ENCODE measurements around the gene AGPS. TPM values are rescaled to one million over a fixed set of nuclear protein-coding genes. Genes with fewer than 3 reads are reported as not detected.
"Not testable (repeated sequence)": the region's sequence is repeated elsewhere in the genome, so short reads cannot be mapped to it uniquely, and the experiment has no call there.

Gene AGPS
- total RNA-seq, 2 donors from 2014 or later: 17.5 to 21.7 TPM

- TF ChIP-seq CTCF (IDR thresholded peaks at IDR 0.05): no peak
Observed at GRCh38 chr2:177484180-177484795, 91.7 kb downstream of the AGPS start.

GRCh38 chr2:177485657-177486056 lies 93.1 kb downstream of the AGPS start:
- H3K27me3 ChIP-seq (replicated peaks; ENCODE audit: insufficient read depth); H3K4me1 ChIP-seq (ENCODE audit: control insufficient read depth in 1 of 2, low read depth in 2 of 2); ATAC-seq (ENCODE audit: insufficient number of reproducible peaks, low FRiP score, low read depth); H3K36me3 ChIP-seq; H3K27ac ChIP-seq; H3K9me3 ChIP-seq; DNase-seq (ENCODE audit: low spot score); H3K4me3 ChIP-seq: not testable (repeated sequence)

More at GRCh38 chr2:177484180-177484795, 91.7 kb downstream of the AGPS start:
- Histone ChIP-seq H3K4me1 (ENCODE audit: control insufficient read depth in 1 of 2, low read depth in 2 of 2) (no peaks in the 10 kb centered on the region), H3K27ac (no peak overlapping the region), H3K27me3 (replicated peaks; ENCODE audit: insufficient read depth) (no peaks in the 10 kb centered on the region), H3K36me3 (no peaks in the 10 kb centered on the region), H3K9me3 (no peaks in the 10 kb centered on the region), H3K4me3 (no peak overlapping the region)
- DNase-seq (ENCODE audit: low spot score) (no peak), ATAC-seq (ENCODE audit: insufficient number of reproducible peaks, low FRiP score, low read depth) (no peak)

- Histone ChIP-seq H3K36me3 (no peaks in the 10 kb centered on the region), H3K4me3 (no peak overlapping the region), H3K4me1 (ENCODE audit: control insufficient read depth in 1 of 2, low read depth in 2 of 2) (no peaks in the 10 kb centered on the region), H3K27me3 (replicated peaks; ENCODE audit: insufficient read depth) (no peaks in the 10 kb centered on the region), H3K27ac (no peak overlapping the region), H3K9me3 (no peaks in the 10 kb centered on the region)
- ATAC-seq (ENCODE audit: insufficient number of reproducible peaks, low FRiP score, low read depth) (no peak), DNase-seq (ENCODE audit: low spot score) (no peak)
- no peak for TF ChIP-seq CTCF (IDR thresholded peaks at IDR 0.05)
Observed at GRCh38 chr2:177489719-177490301, 97.2 kb downstream of the AGPS start.

- Histone ChIP-seq H3K27ac (no peak overlapping the region), H3K36me3 (no peaks in the 10 kb centered on the region), H3K9me3 (no peaks in the 10 kb centered on the region), H3K4me3 (no peak overlapping the region), H3K27me3 (replicated peaks; ENCODE audit: insufficient read depth) (no peaks in the 10 kb centered on the region), H3K4me1 (ENCODE audit: control insufficient read depth in 1 of 2, low read depth in 2 of 2) (no peaks in the 10 kb centered on the region)
- no peak for ATAC-seq (ENCODE audit: insufficient number of reproducible peaks, low FRiP score, low read depth)
- no peak for DNase-seq (ENCODE audit: low spot score)
- no peak for TF ChIP-seq CTCF (IDR thresholded peaks at IDR 0.05)
Observed at GRCh38 chr2:177495945-177496344, 103.4 kb downstream of the AGPS start.

- H3K27me3 ChIP-seq (replicated peaks; ENCODE audit: insufficient read depth): no peaks in the 10 kb centered on the region
- H3K27ac ChIP-seq: no peak overlapping the region
- DNase-seq (ENCODE audit: low spot score): no peak
- H3K36me3 ChIP-seq: no peaks in the 10 kb centered on the region
- no peak for ATAC-seq (ENCODE audit: insufficient number of reproducible peaks, low FRiP score, low read depth)
- no peaks in the 10 kb centered on the region for H3K9me3 ChIP-seq
- no peaks in the 10 kb centered on the region for H3K4me1 ChIP-seq (ENCODE audit: control insufficient read depth in 1 of 2, low read depth in 2 of 2)
- no peak overlapping the region for H3K4me3 ChIP-seq
- no peak for TF ChIP-seq CTCF (IDR thresholded peaks at IDR 0.05)
Observed at GRCh38 chr2:177496921-177497320, 104.3 kb downstream of the AGPS start.

- Histone ChIP-seq H3K4me3 (no peak overlapping the region), H3K27me3 (replicated peaks; ENCODE audit: insufficient read depth) (no peaks in the 10 kb centered on the region), H3K36me3 (no peaks in the 10 kb centered on the region), H3K27ac (no peak overlapping the region), H3K4me1 (ENCODE audit: control insufficient read depth in 1 of 2, low read depth in 2 of 2) (no peaks in the 10 kb centered on the region), H3K9me3 (no peaks in the 10 kb centered on the region)
- ATAC-seq (ENCODE audit: insufficient number of reproducible peaks, low FRiP score, low read depth) (no peak), DNase-seq (ENCODE audit: low spot score) (no peak)
- TF ChIP-seq CTCF (IDR thresholded peaks at IDR 0.05): no peak
Observed at GRCh38 chr2:177501186-177501585, 108.6 kb downstream of the AGPS start.
